Panc1 (cell line): Measurements from ENCODE around the gene SERTAD3. TPM values are rescaled to one million over a fixed set of nuclear protein-coding genes. Genes with fewer than 3 reads are reported as not detected.
A peak's percentile ranks its signal among the peaks of the same experiment; 100 is the strongest.

Experiments used
- ATAC-seq: fragments of 200-7000 bp; cut with Tn5 transposase; 2 replicates; pipeline ENCODE4 v1.9.1; 2020; ENCODE audit warnings: mild to moderate bottlenecking, moderate library complexity
- BruUV-seq: library from RNA; stranded (reverse); fragments of 400-500 nt; replicated peaks from 2 replicates; lab custom pipeline; 2021; lab: Mats Ljungman, UMichigan
- CTCF ChIA-PET: fragments of 300-600 bp; sonication (Branson Sonifier 250); formaldehyde crosslinking; loops from one replicate; lab custom pipeline; 2022; ENCODE audit warnings: antibody characterized with exemption; lab: Charles Lee
- POLR2A ChIA-PET: fragments of 300-600 bp; sonication (Branson Sonifier 250); formaldehyde crosslinking; loops from one replicate; lab custom pipeline; 2022; ENCODE audit warnings: antibody characterized with exemption; lab: Charles Lee
- DNase-seq: peaks from one replicate; pipeline ENCODE4 v3.0.0-alpha.2; 2010; ENCODE audit warnings: low read depth, low spot score
- H3K27ac ChIP-seq: 2 replicates; pipeline ENCODE4 v1.5.1; 2011; ENCODE audit warnings: mild to moderate bottlenecking, low read length, inconsistent platforms
- H3K27me3 ChIP-seq: fragments of 200-500 bp; sonication (Bioruptor generic); 2 replicates; pipeline ENCODE4 v1.6.0; 2014; ENCODE audit warnings: low read length, inconsistent platforms; ENCODE audit not compliant: control insufficient read depth, insufficient read depth
- H3K36me3 ChIP-seq: fragments of 200-500 bp; sonication (Bioruptor generic); 2 replicates; pipeline ENCODE4 v1.5.1; 2014; ENCODE audit warnings: inconsistent platforms, mild to moderate bottlenecking, low read length, moderate library complexity; ENCODE audit not compliant: control insufficient read depth, insufficient read depth
- H3K4me1 ChIP-seq: 2 replicates; pipeline ENCODE4 v1.5.1; 2011; ENCODE audit warnings: inconsistent platforms, mild to moderate bottlenecking, low read length, moderate library complexity; ENCODE audit not compliant: control insufficient read depth, insufficient read depth
- H3K4me3 ChIP-seq, 2 experiments: 2 replicates each; pipeline ENCODE4 v1.5.1; 2011 to 2012; ENCODE audit warnings: low read depth in 2 of 2, low read length in 2 of 2, mild to moderate bottlenecking in 2 of 2, inconsistent platforms in 1 of 2, moderate library complexity in 1 of 2
- H3K9me3 ChIP-seq: fragments of 200-500 bp; sonication (Bioruptor generic); 2 replicates; pipeline ENCODE4 v1.5.1; 2014; ENCODE audit warnings: low read depth, mild to moderate bottlenecking, inconsistent platforms, low read length, moderate library complexity; ENCODE audit not compliant: control insufficient read depth, insufficient read depth
- POLR2AphosphoS5 ChIP-seq: IDR thresholded peaks from 2 replicates; pipeline ENCODE4 v1.6.1; 2012; ENCODE audit warnings: mild to moderate bottlenecking, low read depth, low read length, moderate library complexity
- SIN3A ChIP-seq: IDR thresholded peaks from 2 replicates; pipeline ENCODE4 v1.6.1; 2012; ENCODE audit warnings: low read depth, mild to moderate bottlenecking, low read length, moderate library complexity, borderline replicate concordance; ENCODE audit not compliant: insufficient read depth
- TCF7L2 ChIP-seq: IDR thresholded peaks from 2 replicates; pipeline ENCODE4 v1.6.1; 2011; ENCODE audit warnings: mild to moderate bottlenecking, low read depth, low read length, inconsistent platforms
- in situ Hi-C: cut with HindIII; loops from 2 replicates; pipeline ENCODE4 v1.10.0; 2016; ENCODE audit warnings: low sequenced_read_pairs, low pct_unique_long_range_greater_than_20kb
- intact Hi-C: fragments of 100-400 bp; cut with micrococcal nuclease; formaldehyde crosslinking; loops from one replicate; pipeline ENCODE4 v1.10.0; 2022; ENCODE audit not compliant: unreplicated experiment
- total RNA-seq: library from RNA; stranded (reverse); gene quantifications from one replicate; pipeline ENCODE4 v1.2.1, GENCODE V29; 2021; ENCODE audit not compliant: unreplicated experiment
- TF ChIP-seq, protein P1 (sequence below), 2 experiments: IDR thresholded peaks; 2 replicates each; pipeline ENCODE4 v1.6.1; 2011 to 2012; ENCODE audit warnings: low read depth in 2 of 2, control low read depth in 1 of 2, low read length in 1 of 2, mild to moderate bottlenecking in 1 of 2, moderate library complexity in 1 of 2; ENCODE audit not compliant: insufficient read depth in 1 of 2
- TF ChIP-seq, protein P2 (sequence below): fragments of 450-650 bp; IDR thresholded peaks from 2 replicates; pipeline ENCODE4 v1.5.1; 2017; ENCODE audit warnings: mild to moderate bottlenecking

Gene SERTAD3
- total RNA-seq, 1 experiment from 2014 or later, result 35.7 TPM

DNA sequence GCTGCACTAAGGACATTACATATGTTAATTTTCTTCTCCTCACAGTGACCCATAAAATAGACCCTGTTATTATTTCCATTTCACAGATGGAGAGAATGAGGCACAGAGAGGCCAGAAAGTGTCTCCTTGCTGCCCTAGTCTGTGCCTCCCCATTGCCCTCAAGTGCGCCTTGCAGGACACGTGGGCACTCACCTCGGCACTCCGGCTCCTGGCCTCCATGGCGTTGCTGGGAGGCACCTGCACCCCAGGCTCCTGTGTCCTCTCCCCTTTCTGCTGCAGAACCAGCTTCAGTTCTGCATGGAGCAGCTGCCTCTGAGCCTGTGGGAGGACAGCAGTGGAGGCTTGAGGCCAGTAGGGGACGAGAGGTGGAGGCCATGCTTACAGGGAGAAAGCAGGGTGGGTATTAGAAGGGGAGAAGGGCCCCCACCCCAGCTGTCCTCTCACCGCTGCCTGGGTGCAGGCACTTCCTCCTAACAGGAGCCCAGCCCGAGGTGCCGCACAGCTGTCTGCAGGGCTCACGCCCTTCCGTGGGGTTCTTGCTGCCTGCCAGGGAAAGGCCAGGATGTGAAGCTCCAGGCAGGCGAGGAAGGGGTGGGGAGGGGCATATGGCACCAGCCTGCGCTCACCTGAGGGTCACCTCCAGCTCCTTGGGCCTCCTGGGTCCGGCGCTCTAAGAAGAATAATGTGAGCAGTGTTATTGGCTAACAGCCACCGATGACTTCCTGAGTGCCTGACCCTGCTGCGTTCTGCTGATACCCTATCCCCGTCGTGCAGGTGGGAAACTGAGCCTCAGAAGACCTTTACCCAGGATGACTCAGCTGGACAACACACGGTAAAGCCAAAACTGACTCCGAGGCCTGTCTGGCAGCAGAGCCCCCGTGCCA is 36.2 kb downstream of the SERTAD3 start:
- no TSS peak for BruUV-seq
- Histone ChIP-seq H3K4me3 (no peak overlapping the region), H3K36me3 (no peaks in the 10 kb centered on the region), H3K9me3 (no peaks in the 10 kb centered on the region), H3K27ac (no peak overlapping the region), H3K27me3 (no peaks in the 10 kb centered on the region), H3K4me1 (no peaks in the 10 kb centered on the region; the same call in 1 of the 2 replicates)
- ChIA-PET POLR2A (no interaction called here), CTCF (no interaction called here)
- DNase-seq, result no peak
- no peak for TF ChIP-seq SIN3A
- TF ChIP-seq, protein P1, sequence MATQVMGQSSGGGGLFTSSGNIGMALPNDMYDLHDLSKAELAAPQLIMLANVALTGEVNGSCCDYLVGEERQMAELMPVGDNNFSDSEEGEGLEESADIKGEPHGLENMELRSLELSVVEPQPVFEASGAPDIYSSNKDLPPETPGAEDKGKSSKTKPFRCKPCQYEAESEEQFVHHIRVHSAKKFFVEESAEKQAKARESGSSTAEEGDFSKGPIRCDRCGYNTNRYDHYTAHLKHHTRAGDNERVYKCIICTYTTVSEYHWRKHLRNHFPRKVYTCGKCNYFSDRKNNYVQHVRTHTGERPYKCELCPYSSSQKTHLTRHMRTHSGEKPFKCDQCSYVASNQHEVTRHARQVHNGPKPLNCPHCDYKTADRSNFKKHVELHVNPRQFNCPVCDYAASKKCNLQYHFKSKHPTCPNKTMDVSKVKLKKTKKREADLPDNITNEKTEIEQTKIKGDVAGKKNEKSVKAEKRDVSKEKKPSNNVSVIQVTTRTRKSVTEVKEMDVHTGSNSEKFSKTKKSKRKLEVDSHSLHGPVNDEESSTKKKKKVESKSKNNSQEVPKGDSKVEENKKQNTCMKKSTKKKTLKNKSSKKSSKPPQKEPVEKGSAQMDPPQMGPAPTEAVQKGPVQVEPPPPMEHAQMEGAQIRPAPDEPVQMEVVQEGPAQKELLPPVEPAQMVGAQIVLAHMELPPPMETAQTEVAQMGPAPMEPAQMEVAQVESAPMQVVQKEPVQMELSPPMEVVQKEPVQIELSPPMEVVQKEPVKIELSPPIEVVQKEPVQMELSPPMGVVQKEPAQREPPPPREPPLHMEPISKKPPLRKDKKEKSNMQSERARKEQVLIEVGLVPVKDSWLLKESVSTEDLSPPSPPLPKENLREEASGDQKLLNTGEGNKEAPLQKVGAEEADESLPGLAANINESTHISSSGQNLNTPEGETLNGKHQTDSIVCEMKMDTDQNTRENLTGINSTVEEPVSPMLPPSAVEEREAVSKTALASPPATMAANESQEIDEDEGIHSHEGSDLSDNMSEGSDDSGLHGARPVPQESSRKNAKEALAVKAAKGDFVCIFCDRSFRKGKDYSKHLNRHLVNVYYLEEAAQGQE (IDR thresholded peaks at IDR 0.05; ENCODE audit: insufficient read depth in 1 of 2, low read depth in 2 of 2, low read length in 1 of 2), result no peak
- no peak for TF ChIP-seq POLR2AphosphoS5
- TF ChIP-seq, protein P2, sequence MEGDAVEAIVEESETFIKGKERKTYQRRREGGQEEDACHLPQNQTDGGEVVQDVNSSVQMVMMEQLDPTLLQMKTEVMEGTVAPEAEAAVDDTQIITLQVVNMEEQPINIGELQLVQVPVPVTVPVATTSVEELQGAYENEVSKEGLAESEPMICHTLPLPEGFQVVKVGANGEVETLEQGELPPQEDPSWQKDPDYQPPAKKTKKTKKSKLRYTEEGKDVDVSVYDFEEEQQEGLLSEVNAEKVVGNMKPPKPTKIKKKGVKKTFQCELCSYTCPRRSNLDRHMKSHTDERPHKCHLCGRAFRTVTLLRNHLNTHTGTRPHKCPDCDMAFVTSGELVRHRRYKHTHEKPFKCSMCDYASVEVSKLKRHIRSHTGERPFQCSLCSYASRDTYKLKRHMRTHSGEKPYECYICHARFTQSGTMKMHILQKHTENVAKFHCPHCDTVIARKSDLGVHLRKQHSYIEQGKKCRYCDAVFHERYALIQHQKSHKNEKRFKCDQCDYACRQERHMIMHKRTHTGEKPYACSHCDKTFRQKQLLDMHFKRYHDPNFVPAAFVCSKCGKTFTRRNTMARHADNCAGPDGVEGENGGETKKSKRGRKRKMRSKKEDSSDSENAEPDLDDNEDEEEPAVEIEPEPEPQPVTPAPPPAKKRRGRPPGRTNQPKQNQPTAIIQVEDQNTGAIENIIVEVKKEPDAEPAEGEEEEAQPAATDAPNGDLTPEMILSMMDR, result no peak
- no peak for TF ChIP-seq TCF7L2
- ATAC-seq, result no peak
- intact Hi-C loops, result no loop called here
- in situ Hi-C loops, result no loop called here

GRCh38 chr19:40403262-40403984 is 40.7 kb downstream of the SERTAD3 start:
- intact Hi-C loops (no loop called here), in situ Hi-C loops (no loop called here)
- ATAC-seq, result peak; percentile 94
- TF ChIP-seq, protein P1 (IDR thresholded peaks at IDR 0.05; ENCODE audit: insufficient read depth in 1 of 2, low read depth in 2 of 2, low read length in 1 of 2), result no peak
- no peak for TF ChIP-seq TCF7L2
- TF ChIP-seq SIN3A, result 0 out of 2 replicates have a peak, but pooled peaks have one; percentile 33
- TF ChIP-seq, protein P2, result no peak
- 0 out of 2 replicates have a peak, but pooled peaks have one; percentile 6 for TF ChIP-seq POLR2AphosphoS5
- Histone ChIP-seq H3K4me1 (no peaks in the 10 kb centered on the region), H3K9me3 (no peaks in the 10 kb centered on the region), H3K36me3 (no peaks in the 10 kb centered on the region), H3K27ac (peak overlapping the region; percentile 52), H3K27me3 (no peaks in the 10 kb centered on the region), H3K4me3 (peak overlapping the region; percentile 55 to 61)
- POLR2A ChIA-PET, result no interaction called here
- CTCF ChIA-PET, result interaction anchor here (0.6 to 0.7 kb wide), 2 partner anchors 30 to 307 kb away, joined by 4 to 7 read pairs; no protein-coding TSS in a partner anchor
- no TSS peak for BruUV-seq
- DNase-seq, result no peak
